T-helper 1 cell treated with Interleukin-12 subunit alpha and Interleukin-12 subunit beta and Interleukin-4 antibody, amounts not matched to agents 30 ng/mL and 1 ng/mL, for 36 hours (primary cell): Measurements from ENCODE around the gene RPL3. TPM values are rescaled to one million over a fixed set of nuclear protein-coding genes. Genes with fewer than 3 reads are reported as not detected.

Experiments used
- intact Hi-C: fragments of 100-400 bp; cut with micrococcal nuclease; formaldehyde crosslinking; loops from one replicate; pipeline ENCODE4 v1.15.1; 2024
- total RNA-seq: library from RNA; stranded (reverse); gene quantifications from 2 replicates; pipeline ENCODE4 v1.2.3, GENCODE V29; 2022

The RPL3 gene
- total RNA-seq, 1 donor from 2014 or later = 1,385 TPM

DNA sequence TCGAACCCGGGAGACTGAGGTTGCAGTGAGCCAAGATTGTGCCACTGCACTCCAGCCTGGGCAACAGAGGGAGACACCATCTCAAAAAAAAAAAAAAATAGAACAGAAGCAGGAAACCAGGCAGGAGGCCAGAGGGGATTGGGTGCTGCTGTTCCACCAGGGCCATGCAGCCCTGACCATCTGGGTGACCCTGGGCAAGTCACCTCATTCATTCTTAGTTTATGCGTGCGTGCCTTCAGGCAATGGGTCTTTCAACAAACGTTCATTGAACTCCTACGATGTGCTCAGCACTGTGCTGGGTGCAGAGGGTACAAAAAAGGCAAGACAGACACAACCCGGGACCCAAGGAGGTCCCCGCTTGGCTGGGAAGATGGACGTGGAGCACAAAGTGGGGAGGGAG, 18.3 kb downstream of the RPL3 start:
- intact Hi-C loops = no loop called here

DNA sequence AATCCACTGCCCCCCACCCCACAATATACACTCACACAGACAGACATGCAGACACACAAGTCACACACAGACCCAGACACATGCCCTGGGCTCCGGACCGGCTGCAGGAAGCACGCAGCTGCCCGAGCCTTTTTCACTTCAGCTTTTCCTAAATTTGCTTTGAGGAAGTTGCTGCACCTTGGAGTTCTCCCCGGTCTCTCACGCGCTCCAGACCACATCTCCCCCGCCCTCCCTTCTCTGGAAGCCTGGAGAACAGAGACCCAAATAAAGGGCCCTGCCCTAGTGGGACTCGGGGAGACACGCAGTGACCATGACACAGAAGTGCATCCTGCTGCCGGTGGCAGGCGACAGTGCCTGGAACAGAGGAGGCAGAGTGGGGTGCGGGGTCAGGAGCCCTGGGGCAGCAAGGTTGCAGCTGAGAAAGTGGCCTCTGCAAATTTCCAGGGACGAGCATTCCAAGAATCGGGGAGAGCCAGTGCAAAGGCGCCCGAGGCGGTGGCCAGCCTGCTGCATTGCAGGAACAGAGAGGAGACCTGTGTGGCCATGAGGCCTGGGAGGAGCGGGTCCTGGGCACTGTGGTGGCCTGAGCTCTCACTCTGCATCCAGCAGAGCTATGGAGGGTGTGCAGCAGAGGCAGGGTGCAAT, 19.1 kb downstream of the RPL3 start:
- intact Hi-C loops = no loop called here

DNA sequence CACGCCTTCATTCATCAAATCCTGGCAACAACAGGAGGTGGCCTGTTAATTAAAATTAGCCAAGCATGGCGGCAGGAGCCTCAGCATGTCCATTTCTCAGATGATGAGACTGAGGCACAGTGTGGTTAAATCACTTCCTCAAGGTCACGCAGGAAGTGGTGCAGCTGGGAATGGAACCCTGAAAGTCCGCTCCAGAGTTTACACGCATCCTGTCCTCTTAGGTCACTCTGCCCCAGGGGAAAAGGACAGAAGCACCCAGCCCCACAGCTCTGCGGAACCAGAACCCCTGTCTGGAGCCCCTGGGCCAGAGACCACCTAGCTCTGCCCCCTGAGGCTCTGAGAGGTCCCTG, 19.6 kb downstream of the RPL3 start:
- intact Hi-C loops = no loop called here

DNA sequence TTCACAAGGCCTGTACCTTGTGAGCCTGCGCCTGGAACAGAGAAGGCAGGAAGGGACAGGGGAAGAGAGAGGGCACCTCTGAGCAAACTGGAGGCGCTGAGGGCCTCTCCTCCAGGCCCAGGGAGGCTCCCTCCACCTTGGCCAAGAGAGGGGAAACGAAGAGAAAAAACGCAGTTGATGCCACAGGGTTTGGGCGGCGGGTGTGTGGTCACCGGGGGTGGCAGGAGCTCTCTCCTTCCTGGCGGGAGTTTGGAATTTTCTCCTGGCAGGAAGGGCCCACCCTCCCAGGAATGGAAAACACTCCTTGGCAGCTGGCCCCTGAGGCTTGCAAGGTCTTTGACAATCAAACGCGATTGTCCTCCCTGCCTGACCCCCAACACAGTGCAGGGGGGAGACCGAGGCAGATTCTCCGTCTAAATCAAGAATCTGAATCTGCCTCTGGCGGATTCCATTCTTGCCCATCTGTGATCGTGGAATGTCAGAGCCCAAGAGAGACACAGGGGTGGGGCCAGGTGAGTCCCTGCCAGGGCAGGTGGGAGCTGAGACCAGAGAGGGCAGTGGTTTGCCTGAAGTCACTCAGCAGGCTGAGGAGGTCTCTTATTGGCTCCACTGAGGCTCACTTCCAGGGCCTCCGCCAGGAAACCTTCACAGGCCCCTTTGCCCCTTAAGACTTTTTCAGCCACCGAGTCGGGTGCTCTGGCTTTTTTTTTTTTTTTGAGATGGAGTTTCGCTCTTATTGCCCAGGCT, 21.0 kb downstream of the RPL3 start:
- intact Hi-C loops = no loop called here

DNA sequence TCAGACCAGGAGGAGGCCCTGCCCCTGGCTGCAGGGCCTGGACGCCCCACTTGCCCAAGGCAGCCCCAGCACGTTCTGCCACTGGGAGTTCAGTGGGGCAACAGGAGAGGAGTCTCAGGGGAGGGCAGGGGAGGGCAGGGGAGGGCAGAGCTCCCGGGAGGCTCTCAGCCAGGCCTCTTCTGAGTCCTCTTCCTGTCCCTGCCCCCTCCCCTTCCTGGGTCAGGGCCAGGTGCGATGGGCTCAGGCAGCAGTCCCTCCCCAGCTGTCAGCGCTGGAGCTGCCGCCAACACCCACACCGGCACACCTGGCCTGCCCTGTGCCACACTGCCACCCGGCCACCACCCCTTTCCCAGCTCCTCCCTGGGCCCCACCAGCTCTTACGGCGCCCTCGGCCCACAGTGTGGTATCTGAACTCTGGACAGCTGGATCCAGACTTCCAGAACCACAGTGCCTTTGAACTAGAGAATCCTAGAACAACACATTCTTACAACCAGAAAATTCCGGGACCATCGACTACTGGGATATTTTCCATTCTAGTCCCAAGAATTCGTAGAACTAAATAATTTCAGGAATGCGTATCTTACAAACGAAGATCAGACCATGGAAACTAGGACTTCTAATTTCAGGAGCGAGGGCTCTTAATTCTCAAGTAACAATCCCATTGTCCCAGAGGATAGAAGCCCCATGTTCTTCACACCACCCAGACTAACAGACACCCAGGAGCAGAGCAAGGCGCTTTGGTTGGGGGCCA, 21.8 kb downstream of the RPL3 start:
- intact Hi-C loops = no loop called here

DNA sequence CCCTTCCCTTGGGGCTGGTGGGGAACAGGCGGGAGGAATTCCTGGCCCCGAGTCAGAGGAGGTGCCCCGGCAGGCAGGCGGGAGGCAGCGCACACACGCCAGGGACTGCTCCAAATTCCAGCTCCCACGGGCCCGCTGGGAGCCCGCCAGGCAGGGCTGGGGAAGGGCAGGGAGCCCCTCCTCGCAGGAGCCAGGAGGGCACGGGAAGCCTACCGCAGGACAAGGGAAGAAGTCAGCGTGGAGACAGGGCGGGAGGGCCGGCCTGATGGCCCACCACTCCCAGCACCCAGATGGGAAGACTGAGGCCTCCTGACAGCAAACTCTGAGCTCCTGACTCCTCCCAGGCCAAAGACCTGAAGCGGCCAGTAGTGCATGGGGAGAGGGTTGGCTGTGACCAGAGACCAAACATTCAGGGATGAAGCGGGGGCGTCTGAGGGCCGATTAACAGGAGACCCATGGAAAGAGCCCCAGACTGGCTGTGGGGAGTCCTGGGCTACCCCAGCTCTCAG, 22.4 kb downstream of the RPL3 start:
- intact Hi-C loops = no loop called here

DNA sequence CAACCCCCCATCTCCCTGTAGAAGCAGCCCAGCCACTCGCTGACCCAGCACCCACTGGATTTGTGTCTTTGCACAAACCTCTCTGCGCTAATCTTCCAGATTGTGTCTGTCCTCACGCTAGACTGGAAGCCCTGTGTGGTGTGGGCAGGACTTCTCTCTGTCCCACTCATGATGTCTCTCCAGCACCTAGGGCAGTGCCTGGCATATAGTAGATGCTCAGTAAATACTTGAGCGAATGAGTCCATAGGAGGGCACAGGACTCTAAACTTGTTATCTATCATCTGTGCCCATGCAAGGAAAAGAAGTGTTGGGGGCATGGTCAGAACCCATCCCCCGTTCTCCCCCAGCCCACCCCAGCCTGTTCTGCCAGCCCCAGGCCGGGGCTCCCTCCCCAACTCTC, 22.9 kb downstream of the RPL3 start:
- intact Hi-C loops = no loop called here

DNA sequence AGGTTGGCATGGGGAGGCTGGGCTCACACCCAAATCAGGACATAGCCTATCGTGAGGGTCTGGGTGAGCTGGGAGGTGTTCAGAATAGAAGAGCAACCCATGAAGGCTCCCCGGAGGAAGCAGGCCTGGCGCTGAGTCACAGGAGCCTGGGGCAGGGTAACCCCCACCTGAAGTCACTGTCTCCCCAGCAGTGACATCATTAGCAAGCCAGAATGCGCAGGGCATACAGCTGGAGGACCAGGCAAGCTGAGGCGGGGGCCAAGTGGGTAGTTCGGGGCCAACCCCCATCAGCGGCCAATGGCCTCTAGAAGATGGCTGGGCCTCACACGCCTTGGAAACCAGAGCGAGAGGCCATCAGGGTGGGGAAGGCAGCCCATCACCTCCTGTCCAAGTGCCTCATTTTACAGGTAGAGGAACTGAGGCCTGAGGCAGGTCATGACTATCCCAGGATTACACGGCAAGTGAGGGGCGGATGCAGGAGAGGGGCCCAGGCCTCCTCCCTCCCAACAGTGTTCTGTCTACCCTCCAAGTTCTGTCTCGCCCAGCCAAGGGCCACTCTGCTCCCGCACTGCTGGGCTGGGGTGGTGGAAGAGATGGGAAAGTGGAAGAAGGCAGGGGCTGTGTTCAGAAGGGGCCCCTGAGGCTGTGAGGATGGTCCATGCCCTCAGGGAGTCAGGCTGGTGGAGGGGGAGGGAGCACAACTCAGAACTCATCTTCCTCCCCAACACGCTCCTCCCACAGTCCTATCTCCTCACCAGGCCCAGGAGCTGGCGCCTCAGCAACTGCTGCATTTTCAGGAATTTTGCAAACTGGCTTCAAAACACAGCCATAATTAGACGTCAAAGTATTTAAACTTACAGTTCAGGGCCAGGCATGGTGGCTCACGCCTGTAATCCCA, 24.6 kb downstream of the RPL3 start:
- intact Hi-C loops = no loop called here

DNA sequence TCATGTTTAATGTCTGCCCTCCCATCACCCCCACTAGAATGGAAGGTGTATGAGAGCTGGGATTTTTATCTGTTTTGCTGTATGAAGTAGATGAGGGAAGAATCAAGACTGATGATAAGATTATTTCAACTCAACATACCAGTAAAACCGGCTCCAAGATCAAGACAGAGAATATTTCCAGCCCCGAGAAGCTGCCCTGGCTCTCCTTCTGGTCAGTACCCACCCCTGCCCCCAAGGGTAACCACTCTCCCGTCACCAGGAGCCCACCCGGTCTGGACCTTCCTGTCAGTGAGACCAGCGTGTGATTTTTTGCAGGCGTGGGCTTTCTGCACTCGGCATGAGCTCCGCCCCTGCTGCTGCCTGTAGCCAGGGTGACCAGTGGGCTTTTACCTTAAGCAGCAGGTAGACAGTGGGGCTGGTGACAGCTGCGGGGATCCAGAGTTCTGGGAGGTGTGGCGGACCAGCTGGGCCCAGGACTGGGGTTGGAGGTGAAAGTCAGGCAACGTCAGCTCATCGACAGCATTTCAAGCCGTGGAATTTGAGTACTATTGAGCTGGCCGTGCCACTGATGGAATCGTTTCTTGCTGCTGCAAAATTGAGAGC, 25.6 kb downstream of the RPL3 start:
- intact Hi-C loops = no loop called here

DNA sequence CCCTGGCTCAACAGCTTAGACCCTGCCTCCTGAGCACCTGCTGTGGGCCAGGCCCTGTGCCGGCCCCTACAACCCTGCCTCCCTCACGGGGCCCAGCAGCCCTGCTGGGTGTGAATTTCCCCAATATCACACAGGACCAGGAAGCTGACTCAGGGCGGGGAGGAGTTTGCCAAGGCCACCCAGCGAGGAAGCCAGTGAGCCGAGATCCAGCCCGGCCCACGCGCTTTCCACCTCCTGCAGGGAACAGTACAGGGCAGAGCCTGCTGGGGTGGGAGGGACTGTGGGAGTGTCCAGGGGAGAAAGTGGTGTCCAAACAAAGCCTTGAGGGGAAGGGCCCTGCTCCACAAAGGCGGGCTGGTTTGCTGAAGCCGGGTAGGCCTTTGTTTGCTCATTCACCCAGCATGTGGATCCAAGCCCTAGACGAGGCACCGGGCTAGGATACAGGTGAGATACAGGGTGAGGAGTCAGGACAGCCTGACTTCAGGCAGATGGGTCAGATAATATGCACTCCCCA, 26.8 kb downstream of the RPL3 start:
- intact Hi-C loops = no loop called here

DNA sequence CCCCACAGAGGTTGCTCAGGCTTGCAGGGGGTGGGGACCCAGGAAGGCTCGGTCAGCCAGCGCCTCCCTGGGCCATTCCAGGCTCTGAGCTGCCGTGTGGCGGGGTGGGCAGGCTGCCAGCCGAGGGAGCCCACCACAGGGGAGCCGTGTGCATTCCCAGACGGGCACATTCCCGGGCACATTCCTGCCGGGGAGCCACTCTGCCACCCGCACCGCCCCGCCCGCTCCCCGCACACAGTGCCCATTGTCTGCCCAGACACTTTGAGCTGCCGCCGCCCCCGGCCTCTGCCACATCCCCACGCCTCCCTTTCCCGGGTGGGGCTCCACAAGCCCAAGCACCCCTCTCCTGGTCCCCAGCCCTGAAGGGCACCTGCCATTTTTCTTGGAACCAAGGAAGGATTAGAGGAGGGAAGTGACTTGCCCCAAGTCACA, 27.4 kb downstream of the RPL3 start:
- intact Hi-C loops = no loop called here

DNA sequence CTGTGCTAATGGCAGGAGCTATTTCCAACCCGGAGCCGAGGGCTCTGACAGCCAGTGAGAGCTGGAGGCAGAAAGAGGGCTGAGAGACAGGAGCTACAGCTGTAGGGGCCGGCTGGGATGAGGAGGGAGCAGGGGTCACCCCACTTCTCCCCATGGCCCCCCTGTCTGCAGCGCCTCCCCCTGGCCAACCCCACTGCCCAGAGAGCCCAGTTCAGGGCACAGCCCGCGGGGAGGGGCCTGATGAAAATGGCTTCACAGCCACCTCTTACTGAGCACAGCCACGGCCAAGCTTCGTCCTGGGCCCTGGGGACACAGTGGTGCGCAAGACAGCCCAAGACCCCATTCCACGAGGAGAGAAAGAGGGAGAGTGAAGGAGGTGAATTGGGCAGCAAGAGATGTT, 27.9 kb downstream of the RPL3 start:
- intact Hi-C loops = no loop called here

DNA sequence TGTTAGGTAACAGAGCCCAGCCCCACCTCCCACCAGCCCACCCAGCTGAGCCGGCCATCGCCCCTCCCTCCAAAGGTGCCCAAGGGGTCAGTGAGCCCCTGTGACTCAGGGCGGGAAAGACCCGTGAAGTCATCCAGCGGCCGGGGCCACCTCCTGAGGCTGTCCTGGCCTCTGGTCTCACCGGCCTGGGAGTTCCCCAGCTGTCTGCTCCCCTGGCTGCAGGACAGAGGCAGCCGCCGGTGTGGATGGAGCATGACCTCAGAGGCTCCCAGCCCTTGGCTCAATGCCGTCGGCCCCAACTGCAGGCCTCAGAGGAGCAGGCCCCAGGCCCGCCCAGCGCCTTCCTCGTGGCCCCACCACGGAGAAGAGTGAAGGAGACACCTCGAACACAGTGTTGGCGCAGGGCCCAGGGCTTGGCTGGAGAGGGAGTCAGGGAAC, 28.7 kb downstream of the RPL3 start:
- intact Hi-C loops = no loop called here

DNA sequence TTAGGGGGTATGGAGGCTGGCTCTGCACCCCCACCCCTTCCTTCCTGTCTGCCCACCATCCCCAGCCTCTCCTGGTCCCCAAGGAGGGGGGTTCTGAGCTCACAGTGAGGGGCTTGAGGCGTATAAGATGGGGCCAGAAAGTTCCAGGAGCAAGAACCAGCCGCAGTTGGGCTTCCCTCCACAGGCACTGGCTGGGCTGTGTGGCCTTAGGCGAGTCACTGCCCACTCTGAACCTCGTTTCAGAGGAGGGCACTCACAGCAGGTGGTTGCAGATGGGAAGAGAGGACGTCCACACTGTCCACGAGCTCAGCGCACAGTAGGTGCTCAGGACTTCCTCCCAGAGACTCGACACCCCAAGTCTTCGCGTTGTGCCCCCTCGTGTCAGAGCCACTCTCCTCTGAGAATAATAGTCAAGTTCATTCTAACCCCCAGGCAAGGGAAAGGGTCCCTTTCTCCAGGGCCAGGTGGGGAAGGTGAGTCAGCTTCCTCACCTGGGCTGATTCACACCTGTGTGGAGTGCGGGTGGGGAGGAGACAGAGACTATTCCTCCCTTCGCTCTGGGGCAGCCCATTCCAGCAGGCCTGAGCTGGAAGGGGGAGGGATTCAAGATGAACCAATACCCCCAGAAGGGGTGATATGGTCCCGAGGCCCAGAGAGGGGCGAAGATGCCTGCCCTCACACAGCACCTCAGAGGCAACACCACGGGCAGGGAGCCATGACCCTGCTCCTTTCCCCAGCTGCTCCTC, 29.3 kb downstream of the RPL3 start:
- intact Hi-C loops = no loop called here

DNA sequence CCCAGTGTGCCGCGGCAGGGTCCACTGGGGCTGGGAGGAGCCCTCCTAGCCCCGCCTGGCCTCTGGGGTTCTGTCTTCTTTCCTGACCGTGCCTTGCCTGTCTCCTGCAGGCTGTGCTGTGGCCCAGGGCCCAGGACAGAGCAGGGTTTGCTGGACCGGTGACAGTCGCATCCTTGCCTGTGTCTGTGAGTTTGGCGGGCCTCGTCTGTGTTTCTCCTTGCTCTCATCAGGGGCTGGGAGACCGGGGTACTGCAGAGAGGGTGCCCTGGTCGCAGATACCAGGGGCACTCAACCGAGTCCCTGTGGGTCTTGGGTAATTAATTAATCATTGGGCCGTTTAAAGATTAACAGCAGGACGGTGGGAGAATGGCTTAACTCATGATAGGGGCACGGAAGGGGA, 29.9 kb downstream of the RPL3 start:
- intact Hi-C loops = no loop called here

DNA sequence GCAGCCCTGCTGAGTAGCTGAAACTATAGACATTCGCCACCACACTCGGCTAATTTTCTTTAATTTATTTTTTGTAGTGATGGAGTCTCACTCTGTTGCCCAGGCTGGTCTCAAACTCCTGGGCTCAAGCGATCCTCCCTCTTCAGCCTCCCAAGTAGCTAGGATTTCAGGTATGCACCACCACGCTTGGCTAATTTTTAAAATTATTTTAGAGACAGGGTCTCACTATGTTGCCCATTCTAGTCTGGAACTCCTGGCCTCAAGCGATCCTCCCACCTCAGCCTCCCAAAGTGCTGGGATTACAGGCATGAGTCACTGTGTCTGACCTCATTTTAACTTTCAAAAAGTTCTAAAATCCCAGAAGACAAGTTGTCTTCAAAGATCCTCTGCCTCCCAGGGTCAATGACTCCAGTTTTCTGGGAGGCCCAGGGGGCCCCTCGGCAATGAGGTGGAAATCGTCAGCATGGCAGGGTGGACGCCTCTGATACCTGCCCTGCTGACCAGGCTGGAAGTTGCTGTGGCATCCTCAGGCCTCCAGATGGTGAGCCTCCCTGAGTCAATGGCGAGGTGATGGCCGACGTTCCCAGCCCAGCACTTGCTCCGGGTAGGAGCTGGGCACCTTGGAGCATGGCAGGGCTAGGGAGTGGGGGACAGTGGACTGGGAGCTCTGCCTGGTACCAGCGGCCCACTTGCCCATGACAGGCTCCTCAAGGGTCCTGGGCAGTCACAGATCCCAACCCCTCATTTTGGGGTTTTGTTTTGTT, 31.1 kb downstream of the RPL3 start:
- intact Hi-C loops = no loop called here

DNA sequence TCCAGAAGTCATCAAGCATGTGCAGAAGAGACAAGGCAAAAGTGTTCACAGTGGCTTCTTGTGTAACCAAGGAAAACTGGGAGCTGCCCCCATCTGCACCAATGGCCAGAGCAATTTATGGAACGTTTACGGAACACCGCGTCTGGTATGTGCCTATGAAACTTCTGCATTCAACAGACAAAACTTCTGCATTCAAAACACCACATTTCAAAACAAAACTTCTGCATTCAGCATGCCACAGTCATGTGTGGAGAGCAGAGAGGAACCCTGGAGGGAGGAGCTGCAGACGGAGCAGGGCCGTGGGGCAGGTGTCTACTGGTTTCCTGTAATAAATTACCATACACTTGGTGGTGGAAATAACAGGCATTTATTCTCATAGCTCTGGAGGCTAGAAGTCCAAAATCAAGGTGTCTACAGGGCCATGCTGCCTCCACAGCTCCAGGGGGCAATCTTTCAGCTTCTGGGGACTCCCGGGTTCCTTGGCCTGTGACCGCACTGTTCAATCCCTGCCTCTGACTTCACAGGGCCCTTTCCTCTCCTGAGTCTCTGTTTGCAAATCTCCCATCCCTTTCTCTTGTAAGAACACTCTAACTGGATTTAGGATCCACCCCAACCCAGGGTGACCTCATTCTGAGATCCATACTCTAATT, 32.2 kb downstream of the RPL3 start:
- intact Hi-C loops = no loop called here

DNA sequence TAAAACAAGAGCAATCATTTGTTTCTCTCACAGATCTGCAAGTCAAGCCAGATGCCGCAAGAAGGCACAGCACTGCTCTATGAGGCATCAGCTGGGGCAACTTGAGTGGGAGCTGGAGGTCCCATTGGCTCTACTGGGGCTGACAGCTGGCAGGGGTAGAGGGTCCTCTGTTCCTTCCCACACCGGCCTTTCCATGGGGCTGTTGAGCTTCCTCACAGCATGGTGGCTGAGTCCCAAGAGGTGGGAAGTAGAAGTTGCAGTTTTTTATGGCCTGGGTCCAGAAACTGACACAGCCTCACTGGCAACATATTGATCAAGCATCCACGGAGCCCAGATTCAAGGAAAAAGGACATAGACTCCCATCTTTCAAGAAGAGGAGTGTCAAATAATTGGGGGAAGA, 34.4 kb downstream of the RPL3 start:
- intact Hi-C loops = no loop called here
